GM23338 (cell line): ENCODE data around the gene SLC36A1.

Source experiments
- EZH2 ChIP-seq: fragments of 200-600 bp; sonication (generic); IDR thresholded peaks from one replicate; pipeline ENCODE4 v1.8.0; 2017; ENCODE audit warnings: antibody characterized with exemption, mild to moderate bottlenecking, low read depth; ENCODE audit not compliant: unreplicated experiment
- EZH2phosphoT487 ChIP-seq: fragments of 200-600 bp; sonication (generic); IDR thresholded peaks from one replicate; pipeline ENCODE4 v1.8.1; 2018; ENCODE audit warnings: antibody characterized with exemption; ENCODE audit not compliant: unreplicated experiment
- JUNB ChIP-seq: IDR thresholded peaks from one replicate; pipeline ENCODE4 v1.6.1; 2016; ENCODE audit warnings: antibody characterized with exemption; ENCODE audit not compliant: unreplicated experiment
- POLR2AphosphoS5 ChIP-seq: IDR thresholded peaks from 2 replicates; pipeline ENCODE4 v1.6.1; 2016; ENCODE audit warnings: antibody characterized with exemption, low read depth
- TF ChIP-seq, protein P1 (sequence below), 2 experiments: fragments of 200-600 bp in 1 of 2; sonication (generic) in 1 of 2; conservative IDR thresholded peaks; 2 replicates each; pipeline versions ENCODE4 v1.5.1 to v1.6.1; 2016 to 2017; ENCODE audit warnings: antibody characterized with exemption in 2 of 2, low read depth in 2 of 2, mild to moderate bottlenecking in 2 of 2, moderate library complexity in 1 of 2
- TF ChIP-seq, protein P2 (sequence below): IDR thresholded peaks from one replicate; pipeline ENCODE4 v1.6.1; 2018; ENCODE audit warnings: antibody characterized with exemption; ENCODE audit not compliant: unreplicated experiment

DNA sequence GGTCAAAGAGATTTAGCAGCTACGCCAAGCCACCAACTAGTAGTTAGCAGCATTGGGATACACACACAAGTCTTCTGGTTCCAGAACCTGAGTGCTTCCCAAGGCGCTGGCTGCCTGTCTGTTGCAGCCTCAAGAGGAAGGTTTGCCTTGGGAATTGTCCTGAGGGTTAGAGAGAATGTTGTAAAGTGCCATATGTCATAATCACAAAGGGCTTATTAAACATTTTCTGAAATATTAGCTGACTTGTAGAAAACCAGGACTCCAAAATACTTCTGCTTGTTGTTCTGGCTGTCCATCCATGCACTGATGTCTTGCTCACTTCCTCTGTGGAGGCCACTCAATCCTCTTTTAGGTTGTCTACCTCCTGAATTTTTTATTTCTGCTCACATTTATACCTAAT lies 46.3 kb downstream of the SLC36A1 start:
- no peak for TF ChIP-seq EZH2
- no peak for TF ChIP-seq JUNB
- TF ChIP-seq, protein P1, sequence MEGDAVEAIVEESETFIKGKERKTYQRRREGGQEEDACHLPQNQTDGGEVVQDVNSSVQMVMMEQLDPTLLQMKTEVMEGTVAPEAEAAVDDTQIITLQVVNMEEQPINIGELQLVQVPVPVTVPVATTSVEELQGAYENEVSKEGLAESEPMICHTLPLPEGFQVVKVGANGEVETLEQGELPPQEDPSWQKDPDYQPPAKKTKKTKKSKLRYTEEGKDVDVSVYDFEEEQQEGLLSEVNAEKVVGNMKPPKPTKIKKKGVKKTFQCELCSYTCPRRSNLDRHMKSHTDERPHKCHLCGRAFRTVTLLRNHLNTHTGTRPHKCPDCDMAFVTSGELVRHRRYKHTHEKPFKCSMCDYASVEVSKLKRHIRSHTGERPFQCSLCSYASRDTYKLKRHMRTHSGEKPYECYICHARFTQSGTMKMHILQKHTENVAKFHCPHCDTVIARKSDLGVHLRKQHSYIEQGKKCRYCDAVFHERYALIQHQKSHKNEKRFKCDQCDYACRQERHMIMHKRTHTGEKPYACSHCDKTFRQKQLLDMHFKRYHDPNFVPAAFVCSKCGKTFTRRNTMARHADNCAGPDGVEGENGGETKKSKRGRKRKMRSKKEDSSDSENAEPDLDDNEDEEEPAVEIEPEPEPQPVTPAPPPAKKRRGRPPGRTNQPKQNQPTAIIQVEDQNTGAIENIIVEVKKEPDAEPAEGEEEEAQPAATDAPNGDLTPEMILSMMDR (conservative IDR thresholded peaks at IDR 0.05; ENCODE audit: low read depth in 2 of 2) = no peak
- no peak for TF ChIP-seq POLR2AphosphoS5
- TF ChIP-seq, protein P2, sequence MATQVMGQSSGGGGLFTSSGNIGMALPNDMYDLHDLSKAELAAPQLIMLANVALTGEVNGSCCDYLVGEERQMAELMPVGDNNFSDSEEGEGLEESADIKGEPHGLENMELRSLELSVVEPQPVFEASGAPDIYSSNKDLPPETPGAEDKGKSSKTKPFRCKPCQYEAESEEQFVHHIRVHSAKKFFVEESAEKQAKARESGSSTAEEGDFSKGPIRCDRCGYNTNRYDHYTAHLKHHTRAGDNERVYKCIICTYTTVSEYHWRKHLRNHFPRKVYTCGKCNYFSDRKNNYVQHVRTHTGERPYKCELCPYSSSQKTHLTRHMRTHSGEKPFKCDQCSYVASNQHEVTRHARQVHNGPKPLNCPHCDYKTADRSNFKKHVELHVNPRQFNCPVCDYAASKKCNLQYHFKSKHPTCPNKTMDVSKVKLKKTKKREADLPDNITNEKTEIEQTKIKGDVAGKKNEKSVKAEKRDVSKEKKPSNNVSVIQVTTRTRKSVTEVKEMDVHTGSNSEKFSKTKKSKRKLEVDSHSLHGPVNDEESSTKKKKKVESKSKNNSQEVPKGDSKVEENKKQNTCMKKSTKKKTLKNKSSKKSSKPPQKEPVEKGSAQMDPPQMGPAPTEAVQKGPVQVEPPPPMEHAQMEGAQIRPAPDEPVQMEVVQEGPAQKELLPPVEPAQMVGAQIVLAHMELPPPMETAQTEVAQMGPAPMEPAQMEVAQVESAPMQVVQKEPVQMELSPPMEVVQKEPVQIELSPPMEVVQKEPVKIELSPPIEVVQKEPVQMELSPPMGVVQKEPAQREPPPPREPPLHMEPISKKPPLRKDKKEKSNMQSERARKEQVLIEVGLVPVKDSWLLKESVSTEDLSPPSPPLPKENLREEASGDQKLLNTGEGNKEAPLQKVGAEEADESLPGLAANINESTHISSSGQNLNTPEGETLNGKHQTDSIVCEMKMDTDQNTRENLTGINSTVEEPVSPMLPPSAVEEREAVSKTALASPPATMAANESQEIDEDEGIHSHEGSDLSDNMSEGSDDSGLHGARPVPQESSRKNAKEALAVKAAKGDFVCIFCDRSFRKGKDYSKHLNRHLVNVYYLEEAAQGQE = no peak
- TF ChIP-seq EZH2phosphoT487 = no peak
